Islet precursor cell (in vitro differentiated cells): ENCODE measurements around the gene ST6GALNAC3.
A peak's percentile ranks its signal among the peaks of the same experiment; 100 is the strongest.
"Not testable (repeated sequence)": the region's sequence is repeated elsewhere in the genome, so short reads cannot be mapped to it uniquely, and the experiment has no call there.

ENCODE experiments used
- DNase-seq: peaks from one replicate; pipeline ENCODE4 v3.0.0-alpha.2; 2018

The ST6GALNAC3 gene

GRCh38 chr1:76074321-76075187 is at the start of gene ST6GALNAC3:
ST6GALNAC3 (plus strand) TSS chr1:76074746.
- peak; percentile 95 for DNase-seq

GRCh38 chr1:76027341-76027740 is 47.2 kb upstream of the ST6GALNAC3 start:
- no peak for DNase-seq

- DNase-seq = no peak
These were observed 45.2 kb upstream of the ST6GALNAC3 start for GRCh38 chr1:76029331-76029730.

- no peak for DNase-seq
These were observed 43.0 kb upstream of the ST6GALNAC3 start for GRCh38 chr1:76031496-76031895.

- no peak for DNase-seq
These were observed 40.6 kb upstream of the ST6GALNAC3 start for GRCh38 chr1:76033800-76034475.

- DNase-seq = no peak
These were observed 39.5 kb upstream of the ST6GALNAC3 start for GRCh38 chr1:76035053-76035452.

GRCh38 chr1:76037324-76037723 is 37.2 kb upstream of the ST6GALNAC3 start:
- no peak for DNase-seq

- DNase-seq = no peak
These were observed 36.1 kb upstream of the ST6GALNAC3 start for GRCh38 chr1:76038287-76039004.

- no peak for DNase-seq
These were observed 28.4 kb upstream of the ST6GALNAC3 start for GRCh38 chr1:76046149-76046548.

- DNase-seq = no peak
These were observed 26.3 kb upstream of the ST6GALNAC3 start for GRCh38 chr1:76048219-76048618.

- DNase-seq = no peak
These were observed 25.6 kb upstream of the ST6GALNAC3 start for GRCh38 chr1:76048926-76049325.

GRCh38 chr1:76049498-76049897 is 25.0 kb upstream of the ST6GALNAC3 start:
- DNase-seq = no peak

- not testable (repeated sequence) for DNase-seq
These were observed 24.5 kb upstream of the ST6GALNAC3 start for GRCh38 chr1:76050073-76050472.

- DNase-seq = peak; percentile 94
These were observed 21.5 kb upstream of the ST6GALNAC3 start for GRCh38 chr1:76053021-76053420.

- DNase-seq = no peak
These were observed 20.2 kb upstream of the ST6GALNAC3 start for GRCh38 chr1:76054359-76054758.

GRCh38 chr1:76055987-76056386 is 18.6 kb upstream of the ST6GALNAC3 start:
- no peak for DNase-seq

- no peak for DNase-seq
These were observed 15.1 kb upstream of the ST6GALNAC3 start for GRCh38 chr1:76059451-76059850.

GRCh38 chr1:76065270-76065669 is 9.3 kb upstream of the ST6GALNAC3 start:
- DNase-seq = no peak

- no peak for DNase-seq
These were observed 8.2 kb upstream of the ST6GALNAC3 start for GRCh38 chr1:76066394-76066793.

- no peak for DNase-seq
These were observed 6.0 kb upstream of the ST6GALNAC3 start for GRCh38 chr1:76068542-76068941.

- no peak for DNase-seq
These were observed 5.5 kb upstream of the ST6GALNAC3 start for GRCh38 chr1:76068953-76069561.

GRCh38 chr1:76070538-76070937 is 4.0 kb upstream of the ST6GALNAC3 start:
- no peak for DNase-seq

GRCh38 chr1:76073481-76073880 is 1.1 kb upstream of the ST6GALNAC3 start:
- DNase-seq = peak; percentile 90
